HepG2 (cell line): ENCODE data around the gene E2F1. TPM values are rescaled to one million over a fixed set of nuclear protein-coding genes. Genes with fewer than 3 reads are reported as not detected.

Source experiments
- AKAP8 ChIP-seq: sonication (generic); formaldehyde crosslinking; IDR thresholded peaks from 2 replicates; pipeline ENCODE4 v1.5.1; 2020; ENCODE audit warnings: mild to moderate bottlenecking, missing genetic modification reagents
- ETV6 ChIP-seq: sonication (generic); formaldehyde crosslinking; conservative IDR thresholded peaks from 2 replicates; pipeline ENCODE4 v1.4.0; 2020; ENCODE audit warnings: missing genetic modification reagents
- FOXK1 ChIP-seq: sonication (generic); formaldehyde crosslinking; IDR thresholded peaks from 2 replicates; pipeline ENCODE4 v1.4.0; 2020; ENCODE audit warnings: low read depth, missing genetic modification reagents, borderline replicate concordance
- JUN ChIP-seq: sonication (generic); formaldehyde crosslinking; IDR thresholded peaks from 2 replicates; pipeline ENCODE4 v1.4.0; 2020; ENCODE audit warnings: mild to moderate bottlenecking, missing genetic modification reagents
- KDM5B ChIP-seq: sonication (generic); formaldehyde crosslinking; IDR thresholded peaks from 2 replicates; pipeline ENCODE4 v1.4.0; 2020; ENCODE audit warnings: missing genetic modification reagents, mild to moderate bottlenecking, borderline replicate concordance
- MAZ ChIP-seq, 2 experiments: sonication (generic) in 1 of 2; formaldehyde crosslinking in 1 of 2; IDR thresholded peaks; 2 replicates each; pipeline versions ENCODE4 v1.5.0 to v1.6.1; 2012 to 2020; ENCODE audit warnings: low read depth in 2 of 2, mild to moderate bottlenecking in 2 of 2, borderline replicate concordance in 1 of 2, improper control_type of control experiment in 1 of 2, low read length in 1 of 2, missing genetic modification reagents in 1 of 2, moderate library complexity in 1 of 2
- MED8 ChIP-seq: sonication (generic); formaldehyde crosslinking; IDR thresholded peaks from 2 replicates; pipeline ENCODE4 v1.8.1; 2023; ENCODE audit warnings: mild to moderate bottlenecking, missing genetic modification reagents; ENCODE audit not compliant: insufficient replicate concordance
- MLX ChIP-seq: IDR thresholded peaks from 2 replicates; pipeline ENCODE4 v1.6.1; 2016
- MYC ChIP-seq: sonication (generic); formaldehyde crosslinking; IDR thresholded peaks from 2 replicates; pipeline ENCODE4 v1.9.0; 2021; ENCODE audit warnings: missing genetic modification reagents, borderline replicate concordance
- SNAPC4 ChIP-seq: sonication (generic); formaldehyde crosslinking; IDR thresholded peaks from 2 replicates; pipeline ENCODE4 v1.4.0; 2020; ENCODE audit warnings: mild to moderate bottlenecking, missing genetic modification reagents
- ZBTB7A ChIP-seq: sonication (generic); formaldehyde crosslinking; IDR thresholded peaks from 2 replicates; pipeline ENCODE4 v1.8.0; 2022; ENCODE audit warnings: mild to moderate bottlenecking, missing genetic modification reagents
- ZFP62 ChIP-seq: sonication (generic); formaldehyde crosslinking; IDR thresholded peaks from 2 replicates; pipeline ENCODE4 v1.4.0; 2020; ENCODE audit warnings: missing genetic modification reagents
- ZNF292 ChIP-seq: sonication (generic); formaldehyde crosslinking; IDR thresholded peaks from 2 replicates; pipeline ENCODE4 v1.8.1; 2022; ENCODE audit warnings: mild to moderate bottlenecking, low read depth, missing genetic modification reagents, borderline replicate concordance
- ZNF563 ChIP-seq: sonication (generic); formaldehyde crosslinking; IDR thresholded peaks from 2 replicates; pipeline ENCODE4 v1.8.0; 2022; ENCODE audit warnings: mild to moderate bottlenecking, moderate library complexity, missing genetic modification reagents
- ZNF784 ChIP-seq: sonication (generic); formaldehyde crosslinking; IDR thresholded peaks from 2 replicates; pipeline ENCODE4 v1.5.1; 2020; ENCODE audit warnings: missing genetic modification reagents, mild to moderate bottlenecking, borderline replicate concordance
- ZNF816 ChIP-seq: sonication (generic); formaldehyde crosslinking; IDR thresholded peaks from 2 replicates; pipeline ENCODE4 v1.8.0; 2022; ENCODE audit warnings: missing genetic modification reagents, mild to moderate bottlenecking, borderline replicate concordance
- ZSCAN21 ChIP-seq: sonication (generic); formaldehyde crosslinking; IDR thresholded peaks from 2 replicates; pipeline ENCODE4 v1.8.0; 2022; ENCODE audit warnings: mild to moderate bottlenecking, missing genetic modification reagents, moderate library complexity, borderline replicate concordance
- ZXDC ChIP-seq: sonication (generic); formaldehyde crosslinking; IDR thresholded peaks from 2 replicates; pipeline ENCODE4 v1.5.0; 2020; ENCODE audit warnings: mild to moderate bottlenecking, missing genetic modification reagents
- polyA plus RNA-seq, 8 experiments: library from polyadenylated mRNA; depleted of rRNA in 3 of 8; stranded (reverse) in 7 of 8; unstranded in 1 of 8; fragments of >200 nt; fragmentation: Illumina TruSeq in 4 of 8; extraction: Trizol in 4 of 8; gene quantifications; 2 replicates each; pipeline versions ENCODE4 v1.2.1 to v1.2.3, GENCODE V29; 2011 to 2016; ENCODE audit warnings: low read depth in 4 of 8, missing spikeins in 1 of 8, mixed read lengths in 1 of 8; ENCODE audit not compliant: insufficient read depth in 1 of 8
- total RNA-seq, 5 experiments: library from RNA; depleted of rRNA; stranded (reverse); fragments of >200 nt; fragmentation: Illumina TruSeq; extraction: Trizol; gene quantifications; 2 replicates each; pipeline ENCODE4 v1.2.3, GENCODE V29; 2016; ENCODE audit warnings: low read depth in 1 of 5

Gene E2F1
- total and polyA plus RNA-seq, 2 of the 13 experiments (the other 11 are each of a cell fraction or from before 2014, with no cell fraction given), result 25.5 to 39.4 TPM

- TF ChIP-seq ZNF784 (CRISPR knock-in tag) (peak; percentile 90; the same call in 1 of the 2 replicates), KDM5B (CRISPR knock-in tag) (peak; percentile 70; the same call in 1 of the 2 replicates), AKAP8 (CRISPR knock-in tag) (peak; percentile 79; the same call in 1 of the 2 replicates), ZNF292 (CRISPR knock-in tag) (peak; percentile 99), ZSCAN21 (CRISPR knock-in tag) (peak; percentile 95), ZFP62 (no peak), ETV6 (0 out of 2 replicates have a peak, but pooled peaks have one; percentile 56), SNAPC4 (CRISPR knock-in tag) (0 out of 2 replicates have a peak, but pooled peaks have one; percentile 56), MED8 (CRISPR knock-in tag) (peak; percentile 23), MAZ (IDR thresholded peaks at IDR 0.05; ENCODE audit: borderline replicate concordance, low read depth, low read length) (peak; percentile 48), MAZ (CRISPR knock-in tag; IDR thresholded peaks at IDR 0.05; ENCODE audit: low read depth) (no peak), ZNF816 (CRISPR knock-in tag) (peak; percentile 79; the same call in 1 of the 2 replicates), MYC (CRISPR knock-in tag) (peak; percentile 98), ZNF563 (CRISPR knock-in tag) (peak; percentile 76; the same call in 1 of the 2 replicates), JUN (CRISPR knock-in tag) (peak; percentile 70; the same call in 1 of the 2 replicates), FOXK1 (peak; percentile 89), ZBTB7A (CRISPR knock-in tag) (peak; percentile 99), ZXDC (CRISPR knock-in tag) (0 out of 2 replicates have a peak, but pooled peaks have one; percentile 45), MLX (CRISPR knock-in tag) (peak; percentile 81; the same call in 1 of the 2 replicates)
Measured at GRCh38 chr20:33701629-33702450, 15.7 kb upstream of the E2F1 start (continued).
